HTR-8/SVneo (cell line): Measurements from ENCODE around the gene SLC29A4.
A peak's percentile ranks its signal among the peaks of the same experiment; 100 is the strongest.
"Not testable (repeated sequence)": the region's sequence is repeated elsewhere in the genome, so short reads cannot be mapped to it uniquely, and the experiment has no call there.

Experiments
- DNase-seq: peaks from one replicate; pipeline ENCODE4 v3.0.0; 2011; ENCODE audit warnings: low spot score, mixed read lengths; ENCODE audit not compliant: insufficient read length
- FAIRE-seq: peaks from 2 replicates; lab custom pipeline; 2011; peaks lifted over from hg19 to GRCh38; lab: Jason Lieb, UNC

SLC29A4 gene

DNA sequence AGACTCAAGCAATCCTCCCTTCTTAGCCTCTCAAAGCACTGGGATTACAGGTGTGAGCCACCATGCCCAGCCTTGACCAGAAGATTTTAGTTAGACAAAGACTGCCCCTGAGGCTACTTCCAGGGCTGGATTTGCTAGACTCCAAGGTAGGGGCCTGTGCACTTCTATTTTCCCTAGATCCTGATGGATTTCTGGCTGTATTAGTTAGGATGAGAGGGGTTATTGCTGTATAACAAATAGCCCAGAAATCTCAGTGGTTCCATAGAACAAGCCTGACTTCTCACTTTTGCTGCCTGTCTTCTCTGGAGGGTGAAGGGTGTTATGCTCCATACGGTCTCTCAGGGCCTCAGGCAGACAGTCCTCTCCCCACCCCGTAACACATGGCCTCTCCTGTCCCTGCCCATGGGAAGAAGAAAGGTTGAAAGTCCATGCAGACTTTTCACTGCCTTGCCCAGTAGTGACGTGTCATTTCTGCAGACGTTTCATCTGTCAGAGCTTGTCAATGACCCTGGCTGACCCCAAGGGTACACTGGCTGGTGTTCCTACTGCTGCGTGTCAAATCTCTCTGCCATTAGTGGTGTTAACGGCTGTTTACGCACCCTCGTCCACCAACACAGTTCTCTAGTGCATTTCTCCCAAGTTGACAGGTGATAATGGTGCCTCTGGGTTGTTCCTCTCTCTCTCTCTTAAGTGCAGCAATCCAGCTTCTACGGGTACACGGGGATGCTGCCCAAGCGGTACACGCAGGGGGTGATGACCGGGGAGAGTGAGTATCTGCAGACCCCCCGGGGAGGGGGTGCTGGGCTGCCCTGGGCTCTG, 11.6 kb downstream of the SLC29A4 start:
- peak; percentile 58 for FAIRE-seq
- no peak for DNase-seq

DNA sequence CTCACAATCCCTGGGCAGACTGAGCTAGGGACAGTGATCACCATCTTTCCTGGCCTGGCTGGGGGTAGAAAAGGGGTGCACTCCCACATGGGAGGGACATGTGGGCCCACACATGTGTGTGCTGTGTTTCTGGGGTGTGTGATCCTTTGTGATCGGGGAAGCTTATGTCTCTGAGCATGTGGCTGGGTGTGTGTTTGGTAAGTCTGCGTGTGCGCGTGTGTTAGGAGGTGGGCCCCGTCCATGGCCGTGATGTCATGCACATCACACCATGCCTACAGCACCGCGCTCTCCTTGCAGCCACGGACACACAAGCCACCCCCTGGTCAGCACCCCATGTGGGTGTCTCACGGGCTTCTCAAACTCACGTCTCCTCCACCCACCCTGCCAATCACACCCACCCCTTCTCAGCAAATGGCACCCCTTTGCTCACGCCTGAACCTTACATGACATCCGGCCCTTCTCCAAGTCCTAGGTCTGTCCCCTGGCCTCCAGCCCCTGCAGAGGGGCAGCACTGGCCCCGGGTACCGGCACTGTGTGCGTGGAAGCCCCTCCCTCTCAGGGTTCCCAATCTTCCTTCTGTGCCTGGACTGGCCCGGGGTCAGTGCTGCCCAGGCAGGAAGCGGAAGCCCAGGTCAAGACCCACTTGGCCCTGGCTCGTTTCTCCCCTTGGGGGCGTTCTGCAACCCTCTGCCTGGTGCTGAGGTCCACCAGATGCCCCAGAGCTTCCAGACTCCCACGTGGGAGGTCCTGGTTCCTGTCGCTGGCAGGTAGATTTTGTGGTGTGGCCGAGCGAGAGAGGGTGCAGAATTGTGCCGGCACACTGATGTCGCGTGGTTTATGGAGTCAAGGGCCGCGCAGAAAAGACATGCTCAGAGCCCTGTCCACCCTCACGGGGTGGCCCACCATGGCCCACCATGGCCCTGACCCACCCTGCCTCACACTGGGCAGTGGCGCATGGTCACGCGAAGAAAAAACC, 12.6 kb downstream of the SLC29A4 start:
- no peak for DNase-seq
- FAIRE-seq = no peak

DNA sequence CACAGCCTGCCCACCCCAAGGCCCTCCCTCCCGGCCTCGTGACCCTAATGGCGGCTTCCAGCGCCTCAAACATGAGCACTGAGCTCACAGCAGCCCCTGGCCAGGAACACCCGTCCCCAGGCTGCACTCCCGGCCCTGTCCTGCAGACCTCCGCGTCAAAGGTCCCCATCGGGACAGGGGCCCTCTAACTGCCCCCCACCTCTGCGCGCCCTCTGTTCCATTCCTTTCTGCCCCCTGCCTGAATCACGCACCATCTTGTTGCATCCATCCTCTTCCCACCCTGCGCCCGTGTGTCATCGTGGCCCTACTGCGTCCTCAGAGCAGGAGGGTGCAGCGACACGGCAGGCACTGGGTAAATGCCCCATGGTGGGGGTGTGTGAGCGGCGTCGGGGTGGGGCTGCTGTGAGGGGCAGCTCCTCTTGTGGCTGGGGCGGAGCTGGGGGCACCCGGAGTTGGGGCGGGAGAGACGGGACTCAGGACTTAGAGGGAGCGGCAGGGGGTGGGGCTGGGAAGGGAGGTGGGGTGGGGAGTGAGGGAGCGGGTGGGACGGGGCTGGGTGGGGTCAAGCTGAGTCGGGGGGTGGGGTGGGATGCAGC, 13.4 kb downstream of the SLC29A4 start:
- FAIRE-seq = no peak
- no peak for DNase-seq

GRCh38 chr7:5296611-5297226, 14.0 kb downstream of the SLC29A4 start:
- DNase-seq = no peak

GRCh38 chr7:5300366-5300765, 17.6 kb downstream of the SLC29A4 start:
- no peak for DNase-seq
- no peak for FAIRE-seq

More at GRCh38 chr7:5296611-5297226, 14.0 kb downstream of the SLC29A4 start:
- no peak for FAIRE-seq

GRCh38 chr7:5302577-5302976, 19.8 kb downstream of the SLC29A4 start:
- DNase-seq (no peak), FAIRE-seq (no peak)

DNA sequence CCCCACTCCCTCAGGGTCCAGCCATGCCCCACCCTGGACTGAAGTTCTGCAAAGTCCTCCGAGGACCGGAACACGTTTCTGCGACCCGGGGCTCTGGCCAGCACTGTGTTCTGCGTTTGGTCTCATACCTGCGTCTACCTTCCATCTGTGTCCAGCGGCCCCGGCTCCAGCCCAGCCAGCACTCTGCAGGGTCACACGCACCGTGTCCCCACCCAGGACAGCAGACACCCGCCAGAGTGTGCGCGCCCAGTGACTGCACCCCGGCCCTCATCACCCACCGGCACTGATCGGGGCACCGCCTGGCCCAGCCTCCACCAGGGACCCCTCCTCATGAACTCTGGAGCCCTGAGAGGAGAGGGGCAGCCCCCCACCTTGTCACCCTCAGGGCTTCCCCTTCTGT, 20.3 kb downstream of the SLC29A4 start:
- no peak for FAIRE-seq

GRCh38 chr7:5303591-5304505, 21.1 kb downstream of the SLC29A4 start:
- DNase-seq (no peak), FAIRE-seq (no peak)

More for the DNA sequence above, 20.3 kb downstream of the SLC29A4 start:
- DNase-seq = no peak

- DNase-seq, FAIRE-seq: not testable (repeated sequence)
Observed at GRCh38 chr7:5305050-5305449, 22.3 kb downstream of the SLC29A4 start.

- DNase-seq, FAIRE-seq: not testable (repeated sequence)
Observed at GRCh38 chr7:5307221-5308142, 24.7 kb downstream of the SLC29A4 start.

GRCh38 chr7:5309146-5309545, 26.4 kb downstream of the SLC29A4 start:
- no peak for DNase-seq
- FAIRE-seq = no peak

- FAIRE-seq (peak; percentile 98), DNase-seq (no peak)
Observed at GRCh38 chr7:5310822-5311405, 28.2 kb downstream of the SLC29A4 start.

DNA sequence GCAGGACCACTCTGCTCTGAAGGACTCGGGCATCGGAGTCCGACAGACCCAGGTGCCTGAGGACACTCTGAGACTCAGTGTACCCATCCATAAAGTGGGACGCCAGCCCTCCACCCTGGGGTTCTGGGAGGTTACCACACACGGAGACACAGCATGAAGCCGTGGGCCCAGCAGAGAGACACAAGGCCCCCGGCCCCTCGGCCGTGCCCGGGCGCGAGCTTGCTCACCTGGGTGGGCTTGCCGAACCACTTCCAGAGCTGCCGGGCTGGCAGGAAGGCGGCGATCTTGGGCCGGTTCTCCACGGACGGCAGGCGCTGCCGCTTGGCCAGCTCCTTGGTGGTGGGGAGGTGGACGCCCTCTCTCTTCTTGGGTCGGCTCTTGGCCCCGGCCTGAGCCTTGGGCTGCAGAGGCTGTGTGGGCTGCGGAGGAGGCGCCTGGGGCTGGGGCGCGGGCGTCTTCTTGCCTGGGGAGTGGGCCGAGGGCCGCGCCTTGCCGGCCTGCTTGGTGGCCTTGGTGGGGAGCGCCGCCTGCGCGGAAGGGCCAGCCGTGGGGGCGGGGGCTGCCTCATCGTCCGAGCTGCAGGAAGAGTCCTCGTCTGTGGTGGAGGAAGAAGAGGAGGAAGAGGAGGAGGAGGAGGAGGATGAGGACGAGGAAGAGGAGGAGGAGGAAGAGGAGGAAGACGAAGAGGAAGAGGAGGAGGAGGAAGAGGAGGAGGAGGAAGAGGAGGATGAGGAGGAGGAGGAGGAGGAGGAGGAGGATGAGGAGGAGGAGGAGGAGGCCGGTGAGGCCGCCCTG, 29.7 kb downstream of the SLC29A4 start:
- not testable (repeated sequence) for FAIRE-seq, DNase-seq

DNA sequence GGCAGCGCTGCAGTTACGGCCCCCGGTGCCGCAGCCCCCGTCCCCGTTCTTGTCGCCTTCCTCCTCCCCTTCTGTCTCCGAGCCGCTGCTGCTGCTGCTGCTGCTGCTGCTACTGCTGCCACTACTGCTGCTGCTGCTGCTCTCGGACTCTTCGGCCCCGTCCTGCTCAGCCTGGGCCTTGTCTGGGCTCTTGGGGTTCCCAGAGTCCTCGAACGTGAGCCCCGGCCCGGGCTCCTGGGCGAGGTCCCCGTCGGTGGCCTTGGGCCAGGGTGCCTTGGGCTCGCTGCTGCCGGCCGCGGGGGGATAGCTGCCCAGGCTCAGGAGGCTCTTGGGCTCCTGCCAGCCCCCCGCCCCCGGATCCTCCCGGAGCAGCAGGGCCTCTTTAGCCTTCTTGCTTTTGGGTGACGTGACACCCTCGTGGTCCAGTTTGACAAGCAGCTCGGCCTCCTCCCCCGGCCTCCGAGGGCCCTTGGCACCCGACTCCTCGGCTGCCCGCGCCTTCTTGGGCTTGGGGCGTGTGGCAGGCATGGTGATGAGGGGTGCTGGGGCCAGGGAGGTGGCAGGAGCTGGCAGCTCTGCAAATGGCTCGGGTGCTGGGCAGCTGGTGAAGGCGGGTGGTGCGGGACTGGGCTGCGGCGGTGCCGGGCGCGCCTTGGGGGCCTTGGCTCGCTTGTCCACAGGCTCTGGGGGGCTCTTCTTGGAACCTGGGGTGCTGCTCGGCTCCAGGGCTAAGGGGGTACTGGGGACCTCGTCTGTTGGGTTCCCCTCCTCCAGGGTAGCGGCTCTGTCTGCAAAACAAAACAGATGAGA, 30.5 kb downstream of the SLC29A4 start:
- not testable (repeated sequence) for FAIRE-seq, DNase-seq

DNA sequence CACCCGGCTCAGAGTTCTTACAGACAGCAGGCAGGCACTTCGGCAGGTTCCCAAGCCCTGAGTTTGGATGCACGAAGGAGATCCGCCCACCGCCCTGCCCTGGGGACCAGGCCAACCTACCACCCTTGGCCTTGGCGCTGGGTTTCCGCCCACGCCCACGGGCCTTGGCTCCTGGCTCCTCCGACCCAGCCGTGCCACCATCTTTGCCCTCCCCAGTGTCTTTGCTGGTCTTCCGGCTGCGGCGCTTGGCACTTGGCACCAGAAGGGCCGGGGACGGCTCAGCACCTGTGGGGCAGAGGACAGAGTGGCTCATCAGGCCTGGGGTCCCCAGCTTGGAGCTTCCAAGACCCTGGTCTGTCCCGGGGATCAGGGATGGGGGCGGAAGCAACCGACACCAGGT, 32.1 kb downstream of the SLC29A4 start:
- DNase-seq (no peak), FAIRE-seq (no peak)

DNA sequence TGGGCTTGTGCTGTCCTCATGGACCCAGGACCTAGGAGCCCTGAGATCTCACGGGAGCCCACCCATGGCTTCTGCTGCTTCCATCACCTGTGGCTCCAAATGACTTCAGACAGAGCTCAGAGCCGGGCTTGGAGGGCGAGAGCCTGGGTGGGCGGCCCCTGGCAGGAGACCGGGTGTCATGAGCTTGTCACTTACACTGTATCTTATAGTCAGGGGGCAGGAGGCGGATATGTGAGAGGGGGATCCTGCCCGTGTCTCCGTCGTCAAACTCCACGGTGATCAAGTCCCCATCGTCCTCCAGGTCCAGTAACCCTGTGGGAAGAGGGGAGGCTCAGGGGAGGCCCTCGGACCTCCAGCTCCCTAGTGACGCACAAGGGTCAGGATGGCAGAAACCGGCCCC, 33.0 kb downstream of the SLC29A4 start:
- no peak for FAIRE-seq
- no peak for DNase-seq
